SK-N-MC (cell line): ENCODE measurements around the gene AMH.

Experiments used
- DNase-seq: peaks from one replicate; pipeline ENCODE4 v3.0.0-alpha.2; 2011; ENCODE audit warnings: low read depth, low spot score
- H3K27ac ChIP-seq: fragments of 200-600 bp; sonication (generic); 2 replicates; pipeline ENCODE4 v1.5.1; 2016; ENCODE audit warnings: mixed run types
- H3K36me3 ChIP-seq: fragments of 200-600 bp; sonication (generic); 2 replicates; pipeline ENCODE4 v1.6.1; 2017; ENCODE audit warnings: antibody characterized with exemption, low read length, mixed read lengths; ENCODE audit not compliant: insufficient read depth
- H3K4me3 ChIP-seq: fragments of 200-600 bp; sonication (generic); 2 replicates; pipeline ENCODE4 v1.5.1; 2016
- H3K9ac ChIP-seq: fragments of 200-600 bp; sonication (generic); 2 replicates; pipeline ENCODE4 v1.8.0; 2017; ENCODE audit warnings: mixed run types, mixed read lengths; ENCODE audit not compliant: insufficient read length
- H3K9me3 ChIP-seq: fragments of 200-600 bp; sonication (generic); 2 replicates; pipeline ENCODE4 v1.6.1; 2017; ENCODE audit warnings: low read depth, mild to moderate bottlenecking, antibody characterized with exemption, low read length, moderate library complexity, mixed read lengths
- EZH2 ChIP-seq: fragments of 200-600 bp; sonication (generic); IDR thresholded peaks from one replicate; pipeline ENCODE4 v1.6.1; 2017; ENCODE audit warnings: antibody characterized with exemption
- FOXP2 ChIP-seq: optimal IDR thresholded peaks from 2 replicates; pipeline ENCODE3; 2011; ENCODE audit warnings: mild to moderate bottlenecking, moderate library complexity; ENCODE audit not compliant: insufficient read depth; ENCODE audit errors: extremely low read length, control extremely low read depth
- POLR2AphosphoS5 ChIP-seq: IDR thresholded peaks from 2 replicates; pipeline ENCODE4 v1.6.1; 2012; ENCODE audit warnings: mild to moderate bottlenecking, low read depth, low read length, borderline replicate concordance

The AMH gene

GRCh38 chr19:2282062-2282861 lies 33.1 kb downstream of the AMH start, which contains the start of gene PEAK3:
PEAK3 (minus strand) TSS chr19:2282175; CDS start chr19:2280931, 1,244 bp downstream.
- no peak for TF ChIP-seq FOXP2
- H3K9me3 ChIP-seq, result no peaks in the 10 kb centered on the region
- no peaks in the 10 kb centered on the region for H3K36me3 ChIP-seq
- DNase-seq, result no peak
- no peak within 1 kb of the TSS for H3K4me3 ChIP-seq
- no peak within 1 kb of the TSS for H3K9ac ChIP-seq
- H3K27ac ChIP-seq, result no peak within 1 kb of the TSS

GRCh38 chr19:2282862-2283237 lies 33.7 kb downstream of the AMH start:
- H3K4me3 ChIP-seq, result no peak overlapping the region
- no peaks in the 10 kb centered on the region for H3K9me3 ChIP-seq
- H3K36me3 ChIP-seq, result no peaks in the 10 kb centered on the region
- TF ChIP-seq POLR2AphosphoS5 (no peak), EZH2 (no peak), FOXP2 (no peak)
- H3K9ac ChIP-seq, result no peak overlapping the region
- no peak for DNase-seq
- H3K27ac ChIP-seq, result no peak overlapping the region

- H3K27ac ChIP-seq, result no peak overlapping the region
- TF ChIP-seq FOXP2 (no peak), POLR2AphosphoS5 (no peak), EZH2 (no peak)
- no peaks in the 10 kb centered on the region for H3K9me3 ChIP-seq
- no peak overlapping the region for H3K4me3 ChIP-seq
- no peaks in the 10 kb centered on the region for H3K36me3 ChIP-seq
- no peak overlapping the region for H3K9ac ChIP-seq
- no peak for DNase-seq
Measured at GRCh38 chr19:2283835-2284507, 34.8 kb downstream of the AMH start.

- Histone ChIP-seq H3K36me3 (no peaks in the 10 kb centered on the region), H3K9ac (no peak overlapping the region)
- TF ChIP-seq POLR2AphosphoS5 (no peak), EZH2 (no peak), FOXP2 (no peak)
Measured at GRCh38 chr19:2286402-2287140, 37.4 kb downstream of the AMH start.

GRCh38 chr19:2287585-2288337 lies 38.6 kb downstream of the AMH start:
- Histone ChIP-seq H3K27ac (no peak overlapping the region), H3K9me3 (no peaks in the 10 kb centered on the region), H3K36me3 (no peaks in the 10 kb centered on the region), H3K4me3 (no peak overlapping the region), H3K9ac (no peak overlapping the region)
- no peak for TF ChIP-seq POLR2AphosphoS5
- no peak for TF ChIP-seq EZH2
- TF ChIP-seq FOXP2, result no peak
- DNase-seq, result no peak

More at GRCh38 chr19:2286402-2287140, 37.4 kb downstream of the AMH start:
- Histone ChIP-seq H3K9me3 (no peaks in the 10 kb centered on the region), H3K4me3 (no peak overlapping the region), H3K27ac (no peak overlapping the region)
- no peak for DNase-seq

- Histone ChIP-seq H3K9me3 (no peaks in the 10 kb centered on the region), H3K9ac (no peak overlapping the region), H3K36me3 (no peaks in the 10 kb centered on the region), H3K27ac (no peak overlapping the region), H3K4me3 (no peak overlapping the region)
- no peak for TF ChIP-seq EZH2
- no peak for TF ChIP-seq FOXP2
- no peak for TF ChIP-seq POLR2AphosphoS5
- no peak for DNase-seq
Measured at GRCh38 chr19:2288338-2288817, 39.3 kb downstream of the AMH start.

- H3K9ac ChIP-seq, result no peak overlapping the region
- H3K4me3 ChIP-seq, result no peak overlapping the region; the same call in 1 of the 2 replicates
- H3K9me3 ChIP-seq, result no peaks in the 10 kb centered on the region
- no peak for TF ChIP-seq FOXP2
- TF ChIP-seq EZH2, result no peak
- TF ChIP-seq POLR2AphosphoS5, result no peak
- no peak overlapping the region for H3K27ac ChIP-seq
- no peak for DNase-seq
- H3K36me3 ChIP-seq, result no peaks in the 10 kb centered on the region
Measured at GRCh38 chr19:2288818-2289713, 39.9 kb downstream of the AMH start.
